ENCODE data around the gene OXER1. TPM values are rescaled to one million over a fixed set of nuclear protein-coding genes. Genes with fewer than 3 reads are reported as not detected.

Gene OXER1
- total RNA-seq, 1 donor from 2014 or later = not detected

Other genes starting within 250 kb of the OXER1 start
- 14.2 and 15.5 TPM in 2 replicates for gene MTA3, start 195.5 kb downstream of the OXER1 start, total RNA-seq
- not detected in 2 replicates for gene HAAO, start 28.4 kb upstream of the OXER1 start, total RNA-seq